Activated naive CD4-positive, alpha-beta T cell treated with anti-CD3 and anti-CD28 coated beads, Interleukin-2, amount 50 U/mL, for 24 hours (primary cell): ENCODE data around the gene SMPD3.
"Not testable (repeated sequence)": the region's sequence is repeated elsewhere in the genome, so short reads cannot be mapped to it uniquely, and the experiment has no call there.

Experiments used
- H3K27ac Mint-ChIP-seq: one replicate; pipeline ENCODE4 v1.8.0; 2021; ENCODE audit warnings: mild to moderate bottlenecking, mixed read lengths
- H3K27me3 Mint-ChIP-seq: one replicate; pipeline ENCODE4 v1.8.0; 2021; ENCODE audit warnings: mixed read lengths
- H3K36me3 Mint-ChIP-seq: one replicate; pipeline ENCODE4 v1.8.0; 2021; ENCODE audit warnings: mixed read lengths
- H3K4me1 Mint-ChIP-seq: one replicate; pipeline ENCODE4 v1.8.0; 2021; ENCODE audit warnings: mixed read lengths
- H3K4me3 Mint-ChIP-seq: one replicate; pipeline ENCODE4 v1.8.0; 2021; ENCODE audit warnings: mild to moderate bottlenecking, mixed read lengths
- H3K9me3 Mint-ChIP-seq: one replicate; pipeline ENCODE4 v1.8.0; 2021; ENCODE audit warnings: mixed read lengths

SMPD3 gene

GRCh38 chr16:68448360-68448970, at the start of gene SMPD3:
TSS of gene SMPD3 (minus strand) at chr16:68448508. CDS start at chr16:68372181, 76,327 bp downstream.
- Mint-ChIP-seq H3K27ac (peak within 1 kb of the TSS; percentile 37), H3K4me1 (peaks cover 13% of the 10 kb centered on the region), H3K27me3 (peaks cover 10% of the 10 kb centered on the region), H3K9me3 (no peaks in the 10 kb centered on the region), H3K36me3 (no peaks in the 10 kb centered on the region), H3K4me3 (peak within 1 kb of the TSS; percentile 76)

GRCh38 chr16:68496689-68497088, 48.4 kb upstream of the SMPD3 start:
- H3K4me1 Mint-ChIP-seq = no peaks in the 10 kb centered on the region
- H3K27ac Mint-ChIP-seq = no peak overlapping the region
- no peaks in the 10 kb centered on the region for H3K36me3 Mint-ChIP-seq
- no peaks in the 10 kb centered on the region for H3K9me3 Mint-ChIP-seq
- no peak overlapping the region for H3K4me3 Mint-ChIP-seq
- H3K27me3 Mint-ChIP-seq = no peaks in the 10 kb centered on the region

GRCh38 chr16:68494261-68494660, 46.0 kb upstream of the SMPD3 start:
- not testable (repeated sequence) for H3K36me3 Mint-ChIP-seq

DNA sequence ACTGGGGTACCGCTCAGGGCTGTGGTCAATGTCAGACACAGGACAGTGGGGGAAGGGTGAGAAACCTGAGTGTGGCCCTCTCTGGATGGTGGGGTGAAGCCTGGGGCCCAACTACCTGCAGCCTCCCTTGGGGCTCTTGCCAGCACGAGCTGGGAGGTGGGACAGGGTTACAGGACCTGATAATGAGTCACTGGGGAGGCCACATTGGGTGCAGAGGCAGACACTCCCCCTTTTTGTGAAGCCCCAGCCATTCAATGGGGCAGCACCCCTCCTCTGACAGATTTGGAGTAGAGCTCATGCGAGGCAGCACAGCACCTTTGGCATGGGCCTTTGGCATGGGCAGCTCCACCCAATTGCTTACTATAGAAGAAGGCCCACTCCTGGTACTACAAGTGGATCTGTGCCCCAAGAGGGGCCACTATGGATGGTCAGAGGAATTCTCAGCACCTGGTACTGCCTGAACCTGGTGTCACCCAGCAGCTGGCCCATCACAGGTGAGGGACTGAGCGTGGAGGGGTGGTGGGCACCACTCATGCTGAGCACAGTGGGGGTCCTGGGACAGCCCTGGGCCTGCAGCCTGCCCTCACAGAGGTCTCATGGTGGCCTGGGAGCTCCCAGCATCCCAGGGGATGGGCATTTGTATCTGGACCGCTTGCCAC, 45.2 kb upstream of the SMPD3 start:
- Mint-ChIP-seq H3K36me3 (no peaks in the 10 kb centered on the region), H3K27ac (no peak overlapping the region), H3K27me3 (no peaks in the 10 kb centered on the region), H3K9me3 (no peaks in the 10 kb centered on the region), H3K4me1 (no peaks in the 10 kb centered on the region), H3K4me3 (no peak overlapping the region)

More at GRCh38 chr16:68494261-68494660, 46.0 kb upstream of the SMPD3 start:
- not testable (repeated sequence) for H3K4me1 Mint-ChIP-seq, H3K9me3 Mint-ChIP-seq, H3K27me3 Mint-ChIP-seq, H3K4me3 Mint-ChIP-seq, H3K27ac Mint-ChIP-seq

GRCh38 chr16:68492543-68493411, 44.5 kb upstream of the SMPD3 start:
- Mint-ChIP-seq H3K36me3 (no peaks in the 10 kb centered on the region), H3K27me3 (no peaks in the 10 kb centered on the region), H3K4me3 (no peak overlapping the region), H3K27ac (no peak overlapping the region), H3K9me3 (no peaks in the 10 kb centered on the region), H3K4me1 (no peaks in the 10 kb centered on the region)

DNA sequence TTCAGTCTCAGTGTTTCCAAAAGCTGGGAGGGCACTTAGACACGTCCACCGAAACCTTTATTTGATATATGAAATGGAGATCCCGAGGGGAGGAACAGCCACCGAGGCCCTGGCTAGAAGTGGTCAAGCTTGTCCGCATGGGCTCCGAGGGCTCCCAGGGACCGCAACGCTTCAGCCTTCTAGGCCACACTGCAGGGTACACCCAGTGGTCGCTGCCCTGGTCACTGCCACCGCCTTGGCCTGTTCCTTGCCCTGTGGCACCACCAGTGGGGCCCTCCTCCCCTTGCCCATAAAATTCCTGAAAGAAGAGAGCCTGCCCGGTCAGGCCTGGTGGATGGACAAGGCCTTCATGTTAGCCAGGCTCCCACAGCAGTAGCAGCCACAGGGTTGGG, 43.8 kb upstream of the SMPD3 start:
- H3K4me3 Mint-ChIP-seq = no peak overlapping the region
- H3K4me1 Mint-ChIP-seq = peaks cover under 1% of the 10 kb centered on the region
- no peaks in the 10 kb centered on the region for H3K9me3 Mint-ChIP-seq
- no peak overlapping the region for H3K27ac Mint-ChIP-seq
- no peaks in the 10 kb centered on the region for H3K27me3 Mint-ChIP-seq
- H3K36me3 Mint-ChIP-seq = no peaks in the 10 kb centered on the region

- Mint-ChIP-seq H3K4me3 (no peak overlapping the region), H3K36me3 (no peaks in the 10 kb centered on the region), H3K27me3 (no peaks in the 10 kb centered on the region), H3K27ac (no peak overlapping the region), H3K9me3 (no peaks in the 10 kb centered on the region), H3K4me1 (peaks cover 4% of the 10 kb centered on the region)
These were observed 43.3 kb upstream of the SMPD3 start for GRCh38 chr16:68491576-68491950.

- Mint-ChIP-seq H3K27ac (no peak overlapping the region), H3K27me3 (no peaks in the 10 kb centered on the region), H3K4me3 (no peak overlapping the region), H3K36me3 (no peaks in the 10 kb centered on the region), H3K9me3 (no peaks in the 10 kb centered on the region), H3K4me1 (peaks cover 4% of the 10 kb centered on the region)
These were observed 42.7 kb upstream of the SMPD3 start for GRCh38 chr16:68490829-68491575.

DNA sequence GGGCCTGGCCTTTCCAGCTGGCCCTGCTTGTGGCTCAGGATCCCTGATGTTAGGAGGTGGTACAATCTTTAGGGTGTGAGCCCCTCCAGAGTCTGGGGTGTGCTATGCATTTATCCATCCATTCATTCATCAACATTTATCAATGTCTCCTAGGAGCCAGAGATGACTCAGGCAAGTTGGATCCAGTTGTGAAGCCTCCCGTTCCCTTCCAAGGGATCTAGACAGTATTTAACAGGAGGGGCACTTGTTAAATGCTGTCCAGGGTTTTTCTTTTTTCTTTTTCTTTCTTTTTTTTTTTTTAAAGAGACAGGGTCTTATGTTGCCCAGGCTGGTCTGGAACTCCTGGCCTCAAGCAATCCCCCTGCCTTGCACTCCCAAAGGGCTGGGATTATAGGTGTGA, 42.0 kb upstream of the SMPD3 start:
- no peaks in the 10 kb centered on the region for H3K27me3 Mint-ChIP-seq
- no peak overlapping the region for H3K27ac Mint-ChIP-seq
- H3K36me3 Mint-ChIP-seq = no peaks in the 10 kb centered on the region
- H3K4me1 Mint-ChIP-seq = peaks cover 4% of the 10 kb centered on the region
- no peaks in the 10 kb centered on the region for H3K9me3 Mint-ChIP-seq
- no peak overlapping the region for H3K4me3 Mint-ChIP-seq

DNA sequence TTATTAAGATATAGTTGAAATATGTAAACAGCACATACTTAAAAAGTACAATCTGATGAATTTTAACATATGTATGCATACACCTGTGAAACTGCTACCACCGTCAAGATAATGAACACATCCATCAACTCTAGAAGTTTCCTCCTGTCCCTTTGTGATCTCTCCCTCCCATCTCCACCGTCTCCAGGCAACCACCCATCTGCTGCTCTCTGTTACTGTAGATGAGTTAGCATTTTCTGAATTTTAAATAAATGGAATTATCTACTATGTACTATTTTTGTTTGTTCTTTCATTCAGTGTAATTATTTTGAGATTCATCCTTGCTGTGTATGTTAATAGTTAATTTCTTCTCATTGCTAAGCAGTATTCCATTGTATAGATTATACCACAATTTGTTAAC, 40.2 kb upstream of the SMPD3 start:
- H3K36me3 Mint-ChIP-seq = no peaks in the 10 kb centered on the region
- no peak overlapping the region for H3K4me3 Mint-ChIP-seq
- H3K9me3 Mint-ChIP-seq = no peaks in the 10 kb centered on the region
- peaks cover 4% of the 10 kb centered on the region for H3K4me1 Mint-ChIP-seq
- no peak overlapping the region for H3K27ac Mint-ChIP-seq
- H3K27me3 Mint-ChIP-seq = no peaks in the 10 kb centered on the region

DNA sequence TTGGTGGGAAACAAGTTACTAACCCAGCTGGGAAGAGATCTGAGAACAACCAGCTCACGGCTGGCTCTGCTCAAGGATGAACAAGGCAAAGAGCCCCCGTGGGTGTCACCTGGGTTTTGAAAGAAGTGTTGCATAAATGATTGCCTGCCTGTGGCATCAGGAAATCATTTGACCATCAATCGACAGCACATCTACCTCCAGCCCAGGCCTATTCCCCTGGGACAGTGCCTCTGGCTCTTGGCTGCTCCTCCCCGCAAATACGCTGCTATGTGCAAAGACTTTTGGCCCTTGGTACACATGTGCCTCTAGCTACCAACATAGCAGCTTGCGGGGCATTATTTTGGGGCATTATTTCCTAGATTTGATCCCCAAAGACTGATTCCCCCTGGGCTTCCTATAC, 39.4 kb upstream of the SMPD3 start:
- Mint-ChIP-seq H3K4me1 (peaks cover 4% of the 10 kb centered on the region), H3K27ac (no peak overlapping the region), H3K4me3 (no peak overlapping the region), H3K27me3 (no peaks in the 10 kb centered on the region), H3K36me3 (no peaks in the 10 kb centered on the region), H3K9me3 (no peaks in the 10 kb centered on the region)

DNA sequence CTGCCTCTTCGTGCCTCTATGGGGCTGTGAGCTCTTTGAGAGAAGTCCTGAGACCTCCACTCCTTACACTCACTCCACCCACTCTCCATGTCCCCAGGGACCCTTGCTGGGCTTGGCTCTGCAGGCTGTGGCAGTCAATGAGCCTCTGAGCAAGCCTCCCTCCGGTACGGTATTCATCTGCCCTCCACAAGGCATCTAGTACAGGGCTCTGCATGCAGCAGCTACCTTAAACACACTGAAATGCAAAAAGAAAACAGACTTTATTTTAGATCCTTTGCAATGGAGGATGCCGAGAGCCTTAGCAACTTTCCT, 38.9 kb upstream of the SMPD3 start:
- no peak overlapping the region for H3K27ac Mint-ChIP-seq
- no peaks in the 10 kb centered on the region for H3K36me3 Mint-ChIP-seq
- H3K4me1 Mint-ChIP-seq = peaks cover 4% of the 10 kb centered on the region
- no peaks in the 10 kb centered on the region for H3K9me3 Mint-ChIP-seq
- no peak overlapping the region for H3K4me3 Mint-ChIP-seq
- no peaks in the 10 kb centered on the region for H3K27me3 Mint-ChIP-seq

GRCh38 chr16:68486502-68487202, 38.3 kb upstream of the SMPD3 start:
- H3K4me3 Mint-ChIP-seq = no peak overlapping the region
- H3K27me3 Mint-ChIP-seq = no peaks in the 10 kb centered on the region
- peaks cover 4% of the 10 kb centered on the region for H3K4me1 Mint-ChIP-seq
- H3K36me3 Mint-ChIP-seq = no peaks in the 10 kb centered on the region
- no peak overlapping the region for H3K27ac Mint-ChIP-seq
- no peaks in the 10 kb centered on the region for H3K9me3 Mint-ChIP-seq

DNA sequence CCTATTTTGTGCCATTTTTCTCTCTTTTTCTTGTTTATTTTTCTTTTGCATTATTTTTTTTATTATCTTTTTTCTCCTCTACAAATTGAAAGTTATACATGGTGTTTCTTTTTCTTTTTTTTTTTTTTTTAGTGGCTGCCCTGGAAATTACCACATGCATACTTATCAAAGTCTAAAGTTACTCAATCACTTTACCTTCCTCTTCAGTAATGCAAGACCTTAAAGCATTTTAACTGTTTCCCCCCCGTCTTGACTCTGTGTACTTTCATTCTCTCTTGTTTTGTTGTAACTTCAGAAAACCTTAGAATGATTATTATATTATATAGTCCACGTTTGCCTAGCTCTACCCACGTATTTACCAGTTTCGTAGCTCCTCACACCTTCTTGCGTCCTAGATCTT, 33.3 kb upstream of the SMPD3 start:
- H3K36me3 Mint-ChIP-seq = no peaks in the 10 kb centered on the region
- H3K27ac Mint-ChIP-seq = no peak overlapping the region
- H3K4me1 Mint-ChIP-seq = no peaks in the 10 kb centered on the region
- no peaks in the 10 kb centered on the region for H3K9me3 Mint-ChIP-seq
- no peak overlapping the region for H3K4me3 Mint-ChIP-seq
- H3K27me3 Mint-ChIP-seq = no peaks in the 10 kb centered on the region
